Hematopoietic multipotent progenitor cell treated with erythropoietin and hydrocortisone succinate and interleukin-3 and kit ligand, for 6 days (in vitro differentiated cells): Measurements from ENCODE around the gene OBP2A.
A peak's percentile ranks its signal among the peaks of the same experiment; 100 is the strongest.
"Not testable (repeated sequence)": the region's sequence is repeated elsewhere in the genome, so short reads cannot be mapped to it uniquely, and the experiment has no call there.

ENCODE experiments used
- DNase-seq: peaks from one replicate; pipeline ENCODE4 v3.0.0-alpha.2; 2015

OBP2A gene

GRCh38 chr9:135545646-135546176 is at the start of gene OBP2A:
Gene OBP2A (plus strand): TSS chr9:135546126. CDS start chr9:135546181, 55 bp downstream.
- not testable (repeated sequence) for DNase-seq

GRCh38 chr9:135498381-135499126 is 47.4 kb upstream of the OBP2A start:
- DNase-seq = no peak

- peak; percentile 92 for DNase-seq
These were observed 46.4 kb upstream of the OBP2A start for GRCh38 chr9:135499326-135500070.

GRCh38 chr9:135500071-135500524 is 45.8 kb upstream of the OBP2A start:
- no peak for DNase-seq

GRCh38 chr9:135500525-135501260 is 45.2 kb upstream of the OBP2A start, which contains the start of gene MRPS2:
Gene MRPS2 (plus strand): TSS chr9:135500682. CDS start chr9:135500711, 29 bp downstream.
- DNase-seq = peak; percentile 91

- DNase-seq = peak; percentile 86
These were observed 44.4 kb upstream of the OBP2A start for GRCh38 chr9:135501261-135502167.

- no peak for DNase-seq
These were observed 43.6 kb upstream of the OBP2A start for GRCh38 chr9:135502168-135502872.

- no peak for DNase-seq
These were observed 43.0 kb upstream of the OBP2A start for GRCh38 chr9:135502873-135503321.

GRCh38 chr9:135503371-135504261 is 42.3 kb upstream of the OBP2A start:
- no peak for DNase-seq

GRCh38 chr9:135504262-135505243 is 41.4 kb upstream of the OBP2A start:
- DNase-seq = peak; percentile 86

- DNase-seq = no peak
These were observed 40.3 kb upstream of the OBP2A start for GRCh38 chr9:135505406-135506187.

- no peak for DNase-seq
These were observed 39.4 kb upstream of the OBP2A start for GRCh38 chr9:135506327-135507103.

GRCh38 chr9:135507104-135508035 is 38.6 kb upstream of the OBP2A start:
- DNase-seq = no peak

GRCh38 chr9:135508211-135508820 is 37.6 kb upstream of the OBP2A start:
- no peak for DNase-seq

- DNase-seq = no peak
These were observed 36.5 kb upstream of the OBP2A start for GRCh38 chr9:135509458-135509857.

GRCh38 chr9:135512241-135512603 is 33.7 kb upstream of the OBP2A start:
- no peak for DNase-seq
